ENCODE data around the gene RASD2. TPM values are rescaled to one million over a fixed set of nuclear protein-coding genes. Genes with fewer than 3 reads are reported as not detected.

Gene RASD2
- total RNA-seq, 4 donors from 2014 or later: 1.8 to 5.4 (median 1.9) TPM

GRCh38 chr22:35518811-35519210, 21.8 kb upstream of the RASD2 start:
- Histone ChIP-seq H3K9me3 (no peaks in the 10 kb centered on the region), H3K4me3 (no peak overlapping the region), H3K27me3 (no peaks in the 10 kb centered on the region), H3K36me3 (no peaks in the 10 kb centered on the region), H3K27ac (no peak overlapping the region), H3K4me1 (no peaks in the 10 kb centered on the region)
- in situ Hi-C loops (cut with MboI; ENCODE audit: low sequenced_read_pairs in 4 of 4) (no loop called here), intact Hi-C loops (cut with DNase I; ENCODE audit: low total_unique reads) (no loop called here)
- TF ChIP-seq CTCF (IDR thresholded peaks at IDR 0.05 in 4 of 5, conservative IDR thresholded peaks at IDR 0.05 in 1 of 5) (no peak), POLR2A (IDR thresholded peaks at IDR 0.05) (no peak)
- ATAC-seq: no peak
- DNase-seq: no peak

GRCh38 chr22:35519306-35520000, 21.2 kb upstream of the RASD2 start:
- H3K27me3 ChIP-seq: no peaks in the 10 kb centered on the region
- H3K4me3 ChIP-seq: no peak overlapping the region
- no peak overlapping the region for H3K27ac ChIP-seq
- intact Hi-C loops (cut with DNase I; ENCODE audit: low total_unique reads) (no loop called here), in situ Hi-C loops (cut with MboI; ENCODE audit: low sequenced_read_pairs in 4 of 4) (no loop called here)
- DNase-seq (no peak), ATAC-seq (no peak)
- H3K4me1 ChIP-seq: no peaks in the 10 kb centered on the region
- H3K9me3 ChIP-seq: no peaks in the 10 kb centered on the region
- TF ChIP-seq POLR2A (IDR thresholded peaks at IDR 0.05) (no peak), CTCF (IDR thresholded peaks at IDR 0.05 in 4 of 5, conservative IDR thresholded peaks at IDR 0.05 in 1 of 5) (no peak)
- no peaks in the 10 kb centered on the region for H3K36me3 ChIP-seq

GRCh38 chr22:35521358-35522224, 19.0 kb upstream of the RASD2 start:
- intact Hi-C loops (cut with DNase I; ENCODE audit: low total_unique reads): no loop called here
- Histone ChIP-seq H3K27me3 (no peaks in the 10 kb centered on the region), H3K4me3 (no peak overlapping the region), H3K27ac (peak overlapping the region in 1 of 4 donors; percentile 19), H3K4me1 (no peaks in the 10 kb centered on the region), H3K36me3 (no peaks in the 10 kb centered on the region), H3K9me3 (no peaks in the 10 kb centered on the region)
- DNase-seq: no peak
- TF ChIP-seq CTCF (IDR thresholded peaks at IDR 0.05 in 4 of 5, conservative IDR thresholded peaks at IDR 0.05 in 1 of 5) (no peak), POLR2A (IDR thresholded peaks at IDR 0.05) (no peak)
- no peak for ATAC-seq
- in situ Hi-C loops (cut with MboI; ENCODE audit: low sequenced_read_pairs in 4 of 4): loop anchor here in 1 of 4 donors (10.0 kb wide), 1 partner anchor 63 kb away; no protein-coding TSS in a partner anchor

- Histone ChIP-seq H3K27ac (peak overlapping the region in 2 of 4 donors; percentile 45 to 58), H3K36me3 (no peaks in the 10 kb centered on the region), H3K4me1 (no peaks in the 10 kb centered on the region), H3K9me3 (no peaks in the 10 kb centered on the region), H3K27me3 (no peaks in the 10 kb centered on the region), H3K4me3 (no peak overlapping the region)
- intact Hi-C loops (cut with DNase I; ENCODE audit: low total_unique reads): no loop called here
- ATAC-seq (no peak), DNase-seq (no peak)
- in situ Hi-C loops (cut with MboI; ENCODE audit: low sequenced_read_pairs in 4 of 4): loop anchor here in 1 of 4 donors (10.0 kb wide), 1 partner anchor 62 kb away; no protein-coding TSS in a partner anchor
- TF ChIP-seq POLR2A (IDR thresholded peaks at IDR 0.05): no peak
- TF ChIP-seq CTCF (IDR thresholded peaks at IDR 0.05 in 4 of 5, conservative IDR thresholded peaks at IDR 0.05 in 1 of 5): no peak
Measured at GRCh38 chr22:35522225-35523149, 18.1 kb upstream of the RASD2 start.

Measured in gastrocnemius medialis (tissue), 4 donors.